IPS-15b (cell line): ENCODE measurements around the gene GRIK4.

Experiments
- H3K27me3 ChIP-seq: one replicate; pipeline ENCODE4 v1.6.1; 2013; ENCODE audit warnings: low read length; ENCODE audit not compliant: control insufficient read depth, insufficient read depth
- H3K36me3 ChIP-seq: one replicate; pipeline ENCODE4 v1.6.1; 2013; ENCODE audit warnings: low read length; ENCODE audit not compliant: control insufficient read depth, insufficient read depth
- H3K4me1 ChIP-seq: one replicate; pipeline ENCODE4 v1.6.1; 2013; ENCODE audit warnings: mild to moderate bottlenecking, low read length; ENCODE audit not compliant: control insufficient read depth, insufficient read depth
- H3K4me3 ChIP-seq: one replicate; pipeline ENCODE4 v1.5.1; 2013; ENCODE audit warnings: low read depth, low read length
- H3K9ac ChIP-seq: one replicate; pipeline ENCODE4 v1.6.1; 2013; ENCODE audit warnings: low read depth, mild to moderate bottlenecking, low read length
- H3K9me3 ChIP-seq: one replicate; pipeline ENCODE4 v1.6.1; 2013; ENCODE audit warnings: mild to moderate bottlenecking, low read length; ENCODE audit not compliant: control insufficient read depth, insufficient read depth

GRIK4 gene

DNA sequence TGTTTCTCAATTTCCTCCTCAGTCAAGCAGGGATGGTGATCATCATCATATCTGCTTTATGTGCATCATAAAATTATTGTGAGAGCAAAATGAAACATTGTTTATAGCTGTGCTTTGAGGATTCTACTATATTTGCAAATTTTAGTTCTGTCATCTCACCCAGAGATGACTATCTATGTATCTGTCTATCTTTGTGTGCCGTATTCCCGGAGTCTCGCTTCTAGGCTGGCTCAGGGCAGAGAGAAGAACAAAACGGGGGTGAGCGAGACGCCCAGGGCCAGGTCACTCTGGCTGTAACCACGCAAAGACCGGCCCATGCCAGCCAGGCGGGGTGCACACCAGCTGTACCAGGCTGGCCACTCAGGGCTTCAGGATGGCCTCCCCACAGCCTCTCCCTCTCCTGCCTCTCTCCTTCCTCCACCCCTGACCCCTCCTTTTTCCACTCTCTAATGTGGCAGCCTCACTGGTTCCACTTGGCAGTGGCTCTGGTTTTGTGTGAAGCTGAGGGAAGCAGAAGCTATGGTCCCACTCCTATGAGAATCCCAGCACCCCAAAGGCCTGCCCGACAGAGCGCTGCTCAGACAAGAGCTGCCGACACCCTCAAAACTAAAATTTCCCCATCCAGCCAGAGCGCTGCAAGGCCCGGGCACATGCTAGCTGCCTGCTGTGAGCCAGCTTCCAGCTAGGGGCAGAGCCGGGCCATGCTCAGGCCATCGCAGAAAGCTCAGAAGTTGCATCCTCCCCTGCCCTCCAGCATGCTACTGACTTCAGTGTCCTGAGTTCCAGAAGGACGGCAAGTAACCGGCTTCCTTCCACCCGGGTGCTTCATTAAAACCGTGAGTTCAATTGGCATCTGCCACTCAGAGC is 372.8 kb downstream of the GRIK4 start:
- Histone ChIP-seq H3K4me3 (no peak overlapping the region), H3K36me3 (no peaks in the 10 kb centered on the region), H3K27me3 (no peaks in the 10 kb centered on the region), H3K9ac (no peak overlapping the region), H3K4me1 (no peaks in the 10 kb centered on the region), H3K9me3 (no peaks in the 10 kb centered on the region)

DNA sequence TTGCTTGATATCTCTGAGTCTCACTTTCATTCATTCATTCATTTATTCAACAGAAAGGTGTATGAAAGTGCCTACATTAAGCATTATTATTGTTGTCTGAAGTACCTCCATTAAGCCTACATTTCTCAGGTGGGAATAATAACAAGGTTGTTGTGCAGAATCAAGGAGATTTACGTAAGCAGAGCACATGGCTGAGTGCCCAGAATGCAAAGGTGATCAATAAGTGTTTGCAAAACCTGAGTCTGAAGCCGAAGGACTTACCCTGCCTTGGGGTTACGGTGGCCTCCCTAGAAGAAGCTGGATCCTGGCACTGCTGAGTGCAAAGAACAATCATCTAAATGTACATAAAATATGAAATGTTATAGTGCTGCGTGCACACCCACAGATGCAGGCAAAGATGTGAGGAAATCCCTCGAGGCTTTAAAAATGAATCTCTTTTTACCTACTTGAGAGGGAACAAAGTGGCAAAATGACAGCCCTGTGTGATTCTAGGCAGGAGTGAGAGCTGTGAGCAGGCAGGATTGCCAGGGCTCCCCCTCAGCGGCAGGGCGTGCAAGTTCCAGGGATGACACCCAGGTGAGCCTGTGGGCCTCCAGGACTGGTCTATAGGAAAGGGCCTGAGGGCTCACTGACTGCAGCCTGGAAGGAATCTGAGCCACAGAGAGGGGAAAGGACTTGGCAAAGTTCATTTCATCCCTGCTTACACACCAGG is 379.2 kb downstream of the GRIK4 start:
- Histone ChIP-seq H3K4me3 (no peak overlapping the region), H3K36me3 (no peaks in the 10 kb centered on the region), H3K27me3 (no peaks in the 10 kb centered on the region), H3K4me1 (no peaks in the 10 kb centered on the region), H3K9me3 (no peaks in the 10 kb centered on the region), H3K9ac (no peak overlapping the region)

DNA sequence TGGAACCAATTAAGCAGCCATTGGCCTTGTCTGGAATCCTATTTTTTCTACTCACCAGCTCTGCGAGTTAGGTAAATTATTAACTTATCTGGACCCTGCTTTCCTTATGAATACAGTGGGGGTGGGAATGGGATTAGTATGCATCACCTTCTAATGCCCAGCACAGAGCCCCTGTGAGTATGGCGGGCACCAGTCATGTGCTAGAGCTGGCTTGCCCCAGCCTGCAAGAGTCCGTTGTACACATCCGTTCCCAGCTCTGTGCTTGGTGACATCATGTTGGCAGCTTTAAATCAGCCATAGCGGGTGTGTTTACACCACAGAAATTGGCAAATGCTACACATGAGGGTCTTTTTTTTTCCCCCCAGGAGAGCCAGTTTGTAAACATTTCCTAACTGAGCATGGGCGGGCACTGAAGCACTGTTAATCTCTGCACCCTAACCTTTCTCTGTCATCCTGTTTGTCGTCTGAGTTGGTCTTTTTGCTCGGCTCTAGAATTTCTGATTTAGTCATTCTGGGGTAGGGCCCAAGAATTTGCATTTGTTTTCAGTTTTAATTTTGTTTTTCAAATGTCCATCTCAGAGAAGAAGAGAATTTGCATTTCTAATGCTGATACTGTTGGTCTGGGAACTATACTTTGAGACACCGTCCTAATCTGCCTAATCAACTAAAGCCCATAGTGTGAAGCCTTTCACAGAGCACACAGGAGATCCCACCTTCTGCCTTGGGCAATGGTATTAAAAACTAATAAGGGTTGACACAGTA is 382.1 kb downstream of the GRIK4 start:
- Histone ChIP-seq H3K4me1 (no peaks in the 10 kb centered on the region), H3K27me3 (no peaks in the 10 kb centered on the region)

DNA sequence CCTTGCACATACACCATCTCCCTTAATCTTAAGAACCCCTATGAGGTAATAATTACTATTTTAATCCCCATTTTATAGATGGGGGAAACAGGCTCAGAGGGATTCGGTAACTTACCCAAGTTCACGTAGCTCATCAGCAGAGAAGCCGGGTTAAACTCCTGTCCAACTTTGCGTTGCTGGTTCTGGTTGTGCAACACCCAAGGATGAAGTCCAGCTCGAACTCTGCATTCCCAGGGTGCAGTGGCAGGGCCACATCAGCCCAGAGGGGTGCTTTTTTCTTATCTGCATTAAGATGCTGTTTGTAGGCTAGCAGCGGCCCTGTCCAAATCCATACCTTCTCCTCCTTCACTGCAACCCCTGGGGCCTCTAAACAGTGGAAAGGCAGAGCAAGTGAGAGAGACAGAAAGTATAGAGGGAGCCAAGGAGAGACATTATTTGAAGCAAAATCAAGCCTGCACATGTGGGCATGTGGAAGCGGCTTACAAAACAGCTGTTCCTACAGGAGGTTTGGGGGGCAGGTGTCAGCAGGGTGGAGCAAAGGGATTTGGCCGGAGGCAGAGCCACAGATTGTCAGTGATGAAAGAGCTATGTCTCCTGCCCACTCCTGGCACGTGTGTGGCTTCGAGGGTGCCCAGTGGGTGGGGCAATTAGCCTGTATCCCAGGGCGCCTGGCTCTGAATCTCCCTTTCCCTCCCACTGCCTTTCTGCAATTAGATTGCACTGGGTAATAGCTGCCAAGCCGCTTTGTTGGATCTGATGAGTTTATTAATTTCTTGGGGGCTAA is 382.8 kb downstream of the GRIK4 start:
- Histone ChIP-seq H3K9me3 (no peaks in the 10 kb centered on the region), H3K36me3 (no peaks in the 10 kb centered on the region), H3K4me3 (no peak overlapping the region), H3K9ac (no peak overlapping the region), H3K4me1 (no peaks in the 10 kb centered on the region), H3K27me3 (no peaks in the 10 kb centered on the region)

More for the DNA sequence above, 382.1 kb downstream of the GRIK4 start:
- Histone ChIP-seq H3K4me3 (no peak overlapping the region), H3K36me3 (no peaks in the 10 kb centered on the region), H3K9ac (no peak overlapping the region), H3K9me3 (no peaks in the 10 kb centered on the region)

DNA sequence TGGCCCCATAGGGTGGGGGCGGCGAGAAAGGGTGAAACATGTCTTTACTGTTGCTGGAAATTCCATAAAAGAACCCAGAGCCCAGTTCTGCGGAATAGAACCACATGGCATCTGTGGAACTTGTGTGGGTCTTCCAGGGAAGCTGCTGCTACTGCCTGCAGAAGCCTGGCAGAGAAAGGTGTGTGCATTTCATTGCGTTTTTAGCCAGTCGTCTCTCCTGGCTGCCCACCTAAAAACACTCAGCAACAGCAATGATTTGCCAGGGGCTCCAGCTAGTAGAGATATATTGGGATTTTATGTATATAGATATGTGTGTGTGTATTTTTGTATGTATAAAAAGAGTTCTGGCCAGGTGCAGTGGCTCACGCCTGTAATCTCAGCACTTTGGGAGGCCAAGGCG is 385.1 kb downstream of the GRIK4 start:
- Histone ChIP-seq H3K9me3 (no peaks in the 10 kb centered on the region), H3K27me3 (no peaks in the 10 kb centered on the region), H3K4me1 (no peaks in the 10 kb centered on the region), H3K4me3 (no peak overlapping the region), H3K9ac (no peak overlapping the region), H3K36me3 (no peaks in the 10 kb centered on the region)

DNA sequence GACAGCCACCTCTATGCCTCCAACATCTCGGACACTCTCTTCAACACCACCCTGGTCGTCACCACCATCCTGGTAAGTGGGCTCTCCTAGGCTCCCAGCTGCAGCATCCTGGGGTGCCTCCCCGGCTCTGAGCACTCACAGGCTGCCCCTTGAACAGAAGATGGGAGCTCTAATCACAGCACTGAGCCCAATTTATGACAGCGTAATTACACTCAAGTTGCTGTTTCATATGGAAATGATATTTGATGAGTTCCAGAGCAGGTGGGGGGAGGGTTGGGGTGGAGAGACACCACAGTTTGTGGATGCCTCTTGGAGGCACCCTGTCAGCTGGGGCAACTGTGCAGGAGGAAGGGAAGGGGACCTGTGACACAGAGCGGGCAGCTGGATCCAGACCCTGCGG is 387.0 kb downstream of the GRIK4 start:
- Histone ChIP-seq H3K4me1 (no peaks in the 10 kb centered on the region), H3K9ac (no peak overlapping the region), H3K4me3 (no peak overlapping the region), H3K36me3 (no peaks in the 10 kb centered on the region), H3K27me3 (no peaks in the 10 kb centered on the region), H3K9me3 (no peaks in the 10 kb centered on the region)

DNA sequence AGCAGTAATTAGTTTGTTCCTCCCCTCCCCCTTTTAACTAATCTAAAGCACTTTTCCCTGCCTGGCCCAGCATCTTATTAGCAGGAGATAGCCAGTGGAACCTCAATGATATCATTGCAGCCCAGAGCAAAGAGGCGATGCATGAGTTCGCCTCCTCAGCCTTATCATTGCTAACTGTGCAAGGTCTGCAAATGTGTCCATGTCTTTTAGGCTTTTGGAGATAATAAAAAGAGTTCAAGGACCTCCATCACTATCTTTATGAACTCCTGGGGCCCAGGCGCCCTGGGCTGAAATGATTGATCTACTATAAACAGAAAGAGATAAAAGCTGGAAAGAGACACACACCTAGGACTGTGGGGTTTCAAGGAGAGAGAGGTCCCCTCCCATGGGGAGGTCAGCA is 388.2 kb downstream of the GRIK4 start:
- Histone ChIP-seq H3K4me1 (no peaks in the 10 kb centered on the region), H3K9me3 (no peaks in the 10 kb centered on the region), H3K9ac (no peak overlapping the region), H3K36me3 (no peaks in the 10 kb centered on the region), H3K27me3 (no peaks in the 10 kb centered on the region), H3K4me3 (no peak overlapping the region)

DNA sequence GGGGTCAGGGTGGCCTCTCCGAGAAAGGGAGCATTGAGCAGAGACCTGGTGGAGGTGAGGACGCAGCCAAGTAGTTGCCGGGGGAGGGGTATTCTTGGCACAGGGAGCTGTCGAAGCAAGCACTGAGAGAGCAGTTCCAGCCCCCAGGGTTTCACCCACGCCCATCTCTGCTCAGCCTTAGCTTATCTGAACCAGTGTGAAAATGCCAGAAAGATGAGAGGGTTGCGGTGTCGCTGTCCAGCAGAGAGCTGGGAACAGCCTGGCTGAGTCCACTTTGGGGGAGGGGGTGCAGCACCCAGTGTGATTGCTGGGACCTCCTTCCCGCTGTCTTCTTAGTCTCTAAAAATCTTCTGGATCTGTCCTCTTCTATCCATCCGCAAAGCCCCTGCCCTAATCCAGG is 389.1 kb downstream of the GRIK4 start:
- H3K27me3 ChIP-seq: no peaks in the 10 kb centered on the region
- H3K4me1 ChIP-seq: no peaks in the 10 kb centered on the region
- no peaks in the 10 kb centered on the region for H3K9me3 ChIP-seq
- H3K36me3 ChIP-seq: no peaks in the 10 kb centered on the region
- H3K9ac ChIP-seq: no peak overlapping the region
- no peak overlapping the region for H3K4me3 ChIP-seq

DNA sequence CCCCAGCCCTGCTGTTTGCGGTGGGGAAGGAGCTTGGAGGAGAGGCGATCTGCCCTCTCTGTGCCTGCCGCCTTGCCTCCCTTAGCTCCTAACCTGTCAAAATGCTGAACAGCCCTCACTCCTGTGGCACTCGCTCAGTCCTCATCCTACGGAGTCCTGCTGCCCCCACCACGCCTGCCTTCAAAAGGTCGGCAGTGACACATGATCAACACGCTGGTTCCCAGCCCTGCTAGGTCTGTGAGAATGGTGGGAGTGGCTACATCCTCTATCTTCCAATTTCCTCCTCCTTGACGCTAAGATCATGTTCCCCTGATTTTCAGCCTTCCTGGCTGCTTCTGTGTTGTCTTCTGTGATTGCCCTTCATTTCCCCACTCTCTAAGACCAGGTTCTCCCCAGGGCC is 392.1 kb downstream of the GRIK4 start:
- no peaks in the 10 kb centered on the region for H3K9me3 ChIP-seq
- H3K27me3 ChIP-seq: no peaks in the 10 kb centered on the region
- no peaks in the 10 kb centered on the region for H3K4me1 ChIP-seq
- H3K4me3 ChIP-seq: no peak overlapping the region
- H3K9ac ChIP-seq: no peak overlapping the region
- H3K36me3 ChIP-seq: no peaks in the 10 kb centered on the region

DNA sequence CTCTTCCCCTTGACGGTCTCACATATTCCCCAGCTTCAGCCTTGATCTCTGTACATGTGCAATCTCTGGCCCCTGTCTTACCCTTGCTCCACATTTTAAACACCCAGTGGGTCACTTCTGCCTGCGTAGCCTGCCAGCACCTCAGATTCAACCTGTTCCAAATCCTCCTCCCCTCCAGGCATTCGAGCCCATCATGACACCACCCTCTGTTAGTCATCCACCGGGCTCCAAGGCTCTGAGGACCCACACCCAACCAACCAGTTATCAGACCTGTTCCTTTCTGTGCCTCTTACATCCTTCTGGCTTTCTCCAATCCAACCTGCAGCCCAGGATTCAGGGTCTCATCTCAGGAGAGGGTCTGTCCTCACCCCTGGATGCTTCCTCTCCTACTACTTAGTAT is 392.6 kb downstream of the GRIK4 start:
- Histone ChIP-seq H3K4me1 (no peaks in the 10 kb centered on the region), H3K36me3 (no peaks in the 10 kb centered on the region), H3K27me3 (no peaks in the 10 kb centered on the region), H3K4me3 (no peak overlapping the region), H3K9ac (no peak overlapping the region), H3K9me3 (no peaks in the 10 kb centered on the region)

DNA sequence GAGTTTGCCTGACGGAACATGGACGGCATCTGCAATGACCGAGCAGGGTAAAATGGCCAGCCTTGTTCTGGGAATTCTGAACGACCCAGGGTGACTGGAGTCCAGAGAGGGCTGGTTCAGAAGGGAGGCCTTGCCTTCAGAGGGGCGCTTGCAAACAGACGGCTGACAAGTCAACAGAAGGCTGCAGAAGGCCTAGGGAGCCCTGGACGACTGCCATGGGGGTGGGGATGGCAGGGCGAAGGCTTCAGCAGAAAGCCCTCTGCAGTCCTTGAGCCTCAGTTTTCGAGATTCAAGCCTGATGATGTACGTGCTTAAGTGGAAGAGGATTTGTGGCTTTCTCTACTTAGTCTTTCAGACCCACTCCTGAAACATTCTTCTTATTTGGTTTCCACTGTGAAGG is 395.2 kb downstream of the GRIK4 start:
- no peaks in the 10 kb centered on the region for H3K9me3 ChIP-seq
- H3K4me3 ChIP-seq: no peak overlapping the region
- no peaks in the 10 kb centered on the region for H3K36me3 ChIP-seq
- H3K27me3 ChIP-seq: no peaks in the 10 kb centered on the region
- H3K9ac ChIP-seq: no peak overlapping the region
- no peaks in the 10 kb centered on the region for H3K4me1 ChIP-seq
